Hindlimb muscle (tissue), 1 donor: ENCODE results near the gene CLIC3. TPM values are rescaled to one million over a fixed set of nuclear protein-coding genes. Genes with fewer than 3 reads are reported as not detected.

Experiments
- DNase-seq: peaks from one replicate; pipeline ENCODE4 v3.0.0-alpha.2; 2013
- polyA plus RNA-seq: library from polyadenylated mRNA; unstranded; fragments of 120-200 nt; gene quantifications from one replicate; pipeline ENCODE4 v1.2.1, GENCODE V29; 2013; ENCODE audit not compliant: insufficient read length

CLIC3 gene
- polyA plus RNA-seq, 1 donor, result 0.54 TPM

DNA sequence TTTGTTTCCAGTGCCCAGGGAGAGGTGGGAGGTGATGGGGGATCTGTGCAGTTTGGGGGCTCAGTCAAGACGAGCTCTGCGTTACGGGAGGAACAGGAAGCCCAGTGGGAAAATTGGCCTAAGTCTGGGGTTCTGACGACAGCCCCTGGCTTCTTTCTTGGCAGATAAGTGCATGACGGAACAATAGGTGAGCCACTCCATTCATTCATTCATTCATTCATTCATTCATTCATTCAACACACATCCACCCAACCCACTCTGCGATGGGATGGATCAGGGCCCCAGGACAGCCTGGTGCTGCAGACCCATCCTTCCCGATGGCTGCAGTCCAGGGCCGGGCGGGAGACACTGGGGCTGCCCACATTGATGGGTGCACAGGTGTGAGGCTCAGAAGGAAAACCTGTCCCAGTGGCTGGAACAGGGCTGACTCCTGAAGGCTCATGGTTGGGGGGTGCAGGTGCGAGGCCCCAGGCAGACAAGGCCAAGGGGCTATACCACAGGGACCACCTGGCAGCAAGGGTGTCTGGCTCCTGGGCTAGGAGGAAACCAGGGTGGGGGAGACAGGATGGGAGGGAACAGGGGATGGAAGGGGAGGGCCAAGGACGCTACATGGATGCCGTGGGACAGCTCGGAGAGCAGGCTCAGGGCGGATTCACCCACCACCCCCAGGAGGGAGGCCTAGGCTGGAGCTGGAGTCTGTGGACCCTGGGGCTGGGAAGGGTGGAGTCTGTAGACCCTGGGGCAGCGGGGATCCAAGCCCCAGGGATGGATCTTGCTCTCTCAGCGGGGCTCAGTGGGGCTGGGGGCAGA, 15.5 kb downstream of the CLIC3 start:
- DNase-seq, result no peak

DNA sequence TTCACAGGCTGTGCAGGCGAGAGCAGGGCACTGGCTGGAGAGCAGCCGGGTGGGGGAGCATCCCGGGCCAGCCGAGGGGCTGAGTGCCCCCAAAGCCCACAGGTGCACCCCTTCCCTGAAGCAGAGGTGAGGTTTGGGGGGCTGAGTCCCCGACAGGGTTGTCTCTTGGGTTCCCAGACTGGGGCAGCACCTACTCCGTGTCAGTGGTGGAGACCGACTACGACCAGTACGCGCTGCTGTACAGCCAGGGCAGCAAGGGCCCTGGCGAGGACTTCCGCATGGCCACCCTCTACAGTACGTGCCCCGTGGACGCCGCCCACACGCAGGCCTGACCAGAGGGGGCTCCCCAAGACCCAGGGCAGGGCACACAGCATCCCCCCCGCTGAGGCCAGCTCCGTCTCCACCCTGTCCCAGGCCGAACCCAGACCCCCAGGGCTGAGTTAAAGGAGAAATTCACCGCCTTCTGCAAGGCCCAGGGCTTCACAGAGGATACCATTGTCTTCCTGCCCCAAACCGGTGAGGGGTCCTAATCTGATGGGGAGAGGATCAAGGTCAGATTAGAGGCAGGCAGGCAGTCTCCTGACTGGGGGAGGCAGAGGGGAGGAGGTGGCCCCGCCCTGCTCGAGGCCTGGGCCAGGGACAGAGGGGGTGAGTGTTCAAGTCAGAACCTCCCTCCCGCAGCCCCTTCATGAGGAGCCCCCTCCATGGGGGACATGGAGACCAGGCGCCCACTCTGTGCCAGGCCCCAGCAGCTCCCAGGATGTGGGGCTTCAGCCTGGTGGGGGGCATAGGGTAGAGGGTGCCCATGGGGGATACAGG, 16.4 kb downstream of the CLIC3 start:
- DNase-seq, result no peak

GRCh38 chr9:136978865-136979544, 17.4 kb downstream of the CLIC3 start:
- no peak for DNase-seq

GRCh38 chr9:136978073-136978864, 18.1 kb downstream of the CLIC3 start:
- DNase-seq, result no peak

DNA sequence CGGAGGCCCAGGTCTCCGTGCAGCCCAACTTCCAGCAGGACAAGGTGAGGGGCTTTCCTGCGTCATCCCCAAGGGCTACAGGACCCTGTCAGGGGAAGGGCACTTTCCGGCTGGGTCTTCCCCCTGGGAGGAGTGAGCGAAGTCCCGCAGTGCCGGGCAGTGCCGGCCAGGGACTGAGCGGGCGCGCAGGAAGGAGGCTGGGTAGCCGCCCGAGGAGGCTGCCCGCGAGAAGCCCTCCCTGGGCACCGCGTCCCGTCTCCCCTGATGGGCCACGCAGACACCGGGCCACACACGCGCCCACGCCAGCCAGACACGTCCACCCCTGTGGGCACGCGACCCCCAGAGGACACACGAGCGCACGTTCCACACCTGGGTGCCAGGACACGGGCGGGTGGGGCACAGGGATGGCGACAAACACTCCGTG, 18.7 kb downstream of the CLIC3 start:
- DNase-seq, result no peak

DNA sequence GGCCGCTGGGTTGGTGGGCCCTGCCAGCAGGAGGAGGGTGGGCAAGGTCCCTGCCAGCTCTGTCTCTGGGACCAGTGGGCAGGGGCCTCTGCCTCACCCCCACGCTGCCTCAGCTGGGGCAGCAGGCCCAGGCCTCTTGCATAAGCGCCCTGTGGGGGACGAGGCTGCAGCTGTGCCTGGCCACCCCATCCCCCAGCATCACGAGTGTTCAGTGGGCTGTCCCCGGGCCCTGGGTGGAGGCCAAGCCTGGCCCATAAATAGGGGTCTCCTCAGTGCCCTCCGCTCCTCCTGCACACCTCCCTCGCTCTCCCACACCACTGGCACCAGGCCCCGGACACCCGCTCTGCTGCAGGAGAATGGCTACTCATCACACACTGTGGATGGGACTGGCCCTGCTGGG, 19.1 kb downstream of the CLIC3 start, which contains the start of gene PTGDS:
Gene PTGDS (plus strand): TSS at position 282 of the 400 bp plus-strand sequence. CDS start 75 bp downstream, at position 357.
- no peak for DNase-seq

DNA sequence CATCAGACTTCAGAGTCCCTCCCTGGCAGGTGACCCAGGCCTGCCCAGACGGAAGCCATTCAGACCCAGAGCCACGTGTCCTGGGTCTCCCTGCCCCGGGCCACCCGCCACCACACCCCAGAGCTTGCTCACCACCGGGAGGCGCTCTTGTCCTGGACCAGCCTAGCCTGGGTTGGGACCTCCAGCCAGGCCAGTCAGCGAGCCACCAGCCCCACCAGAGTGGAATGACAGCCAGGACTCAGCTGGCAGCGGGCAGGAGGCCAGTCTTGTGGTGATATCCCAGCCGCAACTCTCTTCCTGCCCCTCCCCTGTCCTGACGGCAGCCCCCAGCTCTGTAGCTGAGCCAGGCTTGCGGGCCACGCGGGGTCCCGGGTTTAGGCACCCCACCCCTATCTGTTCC, 20.7 kb downstream of the CLIC3 start:
- DNase-seq, result no peak

GRCh38 chr9:136974817-136975535, 21.4 kb downstream of the CLIC3 start:
- no peak for DNase-seq

GRCh38 chr9:136973618-136974617, 22.4 kb downstream of the CLIC3 start:
- DNase-seq, result no peak

- DNase-seq, result no peak
These were observed 23.6 kb downstream of the CLIC3 start for GRCh38 chr9:136972743-136973142.

DNA sequence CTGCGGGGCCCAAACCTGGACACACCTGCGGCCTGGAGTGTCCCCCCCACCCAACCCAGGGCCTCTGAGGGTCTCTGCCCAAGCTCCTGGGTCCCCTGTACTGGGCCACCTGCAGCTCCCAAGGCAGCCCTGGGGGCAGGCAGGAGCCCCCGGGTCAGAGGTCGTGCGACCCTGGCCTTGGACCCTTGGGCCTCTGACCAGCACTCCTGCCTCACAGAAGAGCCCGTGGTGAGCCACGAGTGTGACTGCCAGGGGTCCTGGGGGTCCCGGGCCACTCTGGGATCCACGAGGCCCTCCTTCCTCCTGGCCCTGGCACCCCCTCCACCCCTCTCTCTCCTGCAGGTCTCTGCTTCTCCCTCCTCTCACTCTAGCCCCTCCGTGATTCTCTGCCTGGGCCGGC, 24.0 kb downstream of the CLIC3 start:
- DNase-seq, result no peak

- DNase-seq, result no peak
These were observed 24.6 kb downstream of the CLIC3 start for GRCh38 chr9:136971746-136972145.

GRCh38 chr9:136970361-136970760, 26.0 kb downstream of the CLIC3 start:
- DNase-seq, result no peak

- DNase-seq, result no peak
These were observed 26.6 kb downstream of the CLIC3 start for GRCh38 chr9:136969774-136970173.

DNA sequence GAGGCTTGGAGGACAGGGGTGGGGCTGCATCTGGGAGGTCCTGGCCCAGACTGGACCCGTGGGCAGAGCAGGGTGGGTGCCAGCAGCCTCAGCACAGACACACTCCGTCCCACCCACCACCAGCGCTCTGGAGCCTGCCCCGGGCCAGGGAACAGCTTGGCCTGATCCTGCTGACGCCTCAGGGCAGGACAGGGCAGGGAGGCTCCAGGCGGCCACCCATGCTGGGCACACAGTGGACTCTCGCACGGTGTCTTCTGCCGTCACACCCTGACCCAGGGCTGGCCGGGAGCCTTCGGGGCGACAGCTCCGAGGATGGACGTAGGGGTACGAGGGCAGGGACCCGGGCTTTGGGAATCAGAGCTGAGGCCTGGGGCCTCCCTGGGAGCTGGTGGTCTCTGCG, 27.2 kb downstream of the CLIC3 start:
- DNase-seq, result no peak

DNA sequence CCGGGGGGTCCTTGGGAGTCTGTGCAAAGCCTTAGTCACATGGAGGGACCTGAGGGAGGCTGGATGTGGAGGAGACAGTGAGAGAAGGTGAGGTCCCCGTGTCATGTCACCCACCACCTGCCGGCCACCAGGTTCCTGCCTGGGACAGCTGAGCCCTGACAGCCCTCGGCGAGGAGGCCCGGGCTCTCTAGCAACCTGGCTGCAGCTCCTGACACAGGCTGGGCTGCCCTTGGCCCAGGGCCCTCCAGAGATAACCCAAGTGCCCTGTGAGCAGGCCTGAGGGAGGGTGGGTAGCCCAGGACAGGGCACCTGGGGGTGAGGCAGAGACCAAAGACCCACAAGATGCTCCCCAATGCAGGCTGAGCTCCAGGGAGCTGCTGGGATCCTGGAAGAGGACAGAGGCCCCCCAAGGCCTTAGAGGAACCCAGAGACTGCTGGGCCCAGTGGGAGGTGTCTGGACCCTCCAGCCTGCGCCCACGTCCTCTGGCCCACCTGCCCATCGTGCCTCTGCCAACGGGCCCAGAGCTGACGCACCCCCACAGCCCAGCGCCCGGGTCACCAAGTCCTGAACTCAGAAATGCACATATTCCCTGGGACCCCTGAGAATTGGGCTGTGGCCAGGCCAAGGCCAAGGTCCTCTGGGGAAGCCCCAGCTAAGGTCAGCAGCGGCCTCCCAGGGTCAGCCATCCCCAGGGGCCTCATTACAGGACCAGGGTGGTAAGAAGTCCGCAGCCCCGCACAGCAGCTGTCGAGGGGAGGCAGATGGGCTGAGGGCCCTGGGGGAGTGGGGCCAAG, 27.8 kb downstream of the CLIC3 start:
- DNase-seq, result no peak

- no peak for DNase-seq
These were observed 30.4 kb downstream of the CLIC3 start for GRCh38 chr9:136965771-136966484.

GRCh38 chr9:136964833-136965422, 31.4 kb downstream of the CLIC3 start:
- no peak for DNase-seq
